Neutrophil (primary cell): ENCODE results near the gene RBMS3.

ENCODE experiments used
- H3K27ac ChIP-seq: fragments of 200-600 bp; sonication (generic); 2 replicates; pipeline ENCODE4 v1.5.1; 2016; ENCODE audit warnings: mild to moderate bottlenecking, moderate library complexity
- H3K27me3 ChIP-seq: fragments of 200-600 bp; sonication (generic); 2 replicates; pipeline ENCODE4 v1.6.0; 2016; ENCODE audit warnings: mild to moderate bottlenecking
- H3K36me3 ChIP-seq: fragments of 200-600 bp; sonication (generic); 2 replicates; pipeline ENCODE4 v1.5.1; 2017
- H3K4me1 ChIP-seq, 2 experiments: fragments of 200-600 bp in 1 of 2; sonication (generic) in 1 of 2; 1 replicate in 1 of 2; 2 replicates in 1 of 2; pipeline versions ENCODE4 v1.5.1 to v1.6.1; 2013 to 2016; ENCODE audit warnings: low read depth in 1 of 2, low read length in 1 of 2, mild to moderate bottlenecking in 1 of 2, moderate library complexity in 1 of 2; ENCODE audit not compliant: control insufficient read depth in 1 of 2, insufficient read depth in 1 of 2
- H3K4me3 ChIP-seq, 2 experiments: fragments of 200-600 bp in 1 of 2; sonication (generic) in 1 of 2; 1 replicate in 1 of 2; 2 replicates in 1 of 2; pipeline ENCODE4 v1.5.1; 2013 to 2016; ENCODE audit warnings: low read depth in 1 of 2, low read length in 1 of 2, mild to moderate bottlenecking in 1 of 2, moderate library complexity in 1 of 2
- H3K9me3 ChIP-seq: fragments of 200-600 bp; sonication (generic); 2 replicates; pipeline ENCODE4 v1.5.1; 2016
- TF ChIP-seq, protein P1 (sequence below): fragments of 200-600 bp; sonication (generic); IDR thresholded peaks from 2 replicates; pipeline ENCODE4 v1.5.1; 2016; ENCODE audit warnings: antibody characterized with exemption

The RBMS3 gene

DNA sequence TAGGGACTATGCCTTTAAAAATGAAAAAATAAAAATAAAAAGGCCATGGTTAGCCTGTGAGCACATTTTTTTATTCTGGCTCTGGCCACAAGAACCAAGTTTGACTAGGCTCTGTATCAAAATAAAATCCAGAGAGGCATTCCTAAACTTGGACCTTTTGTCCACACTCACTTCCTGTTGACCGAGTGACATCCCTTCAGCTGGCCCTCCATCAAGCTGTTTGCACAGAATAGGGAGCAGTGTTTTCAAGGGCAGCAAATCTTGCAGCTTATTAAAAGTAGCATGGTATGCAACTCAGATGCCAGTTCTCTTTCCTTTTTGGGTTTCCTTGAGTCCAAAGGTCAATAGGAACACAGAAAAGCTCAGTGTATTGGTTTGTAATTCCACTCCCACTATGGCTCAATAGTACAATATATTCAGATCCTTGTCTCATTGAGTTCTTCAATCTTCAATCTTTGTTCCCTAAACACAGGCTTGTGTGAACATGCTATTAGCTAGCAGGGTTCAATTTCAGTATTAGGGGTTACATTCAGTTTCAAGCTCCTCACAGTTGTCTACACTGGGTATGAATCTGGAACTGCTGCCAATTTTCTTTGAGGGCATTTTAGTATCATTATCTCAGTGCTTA lies 244.5 kb downstream of the RBMS3 start:
- TF ChIP-seq, protein P1, sequence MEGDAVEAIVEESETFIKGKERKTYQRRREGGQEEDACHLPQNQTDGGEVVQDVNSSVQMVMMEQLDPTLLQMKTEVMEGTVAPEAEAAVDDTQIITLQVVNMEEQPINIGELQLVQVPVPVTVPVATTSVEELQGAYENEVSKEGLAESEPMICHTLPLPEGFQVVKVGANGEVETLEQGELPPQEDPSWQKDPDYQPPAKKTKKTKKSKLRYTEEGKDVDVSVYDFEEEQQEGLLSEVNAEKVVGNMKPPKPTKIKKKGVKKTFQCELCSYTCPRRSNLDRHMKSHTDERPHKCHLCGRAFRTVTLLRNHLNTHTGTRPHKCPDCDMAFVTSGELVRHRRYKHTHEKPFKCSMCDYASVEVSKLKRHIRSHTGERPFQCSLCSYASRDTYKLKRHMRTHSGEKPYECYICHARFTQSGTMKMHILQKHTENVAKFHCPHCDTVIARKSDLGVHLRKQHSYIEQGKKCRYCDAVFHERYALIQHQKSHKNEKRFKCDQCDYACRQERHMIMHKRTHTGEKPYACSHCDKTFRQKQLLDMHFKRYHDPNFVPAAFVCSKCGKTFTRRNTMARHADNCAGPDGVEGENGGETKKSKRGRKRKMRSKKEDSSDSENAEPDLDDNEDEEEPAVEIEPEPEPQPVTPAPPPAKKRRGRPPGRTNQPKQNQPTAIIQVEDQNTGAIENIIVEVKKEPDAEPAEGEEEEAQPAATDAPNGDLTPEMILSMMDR: no peak
- Histone ChIP-seq H3K4me1 (no peaks in the 10 kb centered on the region), H3K4me3 (no peak overlapping the region), H3K9me3 (no peaks in the 10 kb centered on the region), H3K36me3 (no peaks in the 10 kb centered on the region), H3K27me3 (no peaks in the 10 kb centered on the region), H3K27ac (no peak overlapping the region)

GRCh38 chr3:29527246-29527645 lies 246.4 kb downstream of the RBMS3 start:
- Histone ChIP-seq H3K4me1 (no peaks in the 10 kb centered on the region), H3K27me3 (no peaks in the 10 kb centered on the region), H3K4me3 (no peak overlapping the region), H3K36me3 (no peaks in the 10 kb centered on the region), H3K9me3 (no peaks in the 10 kb centered on the region), H3K27ac (no peak overlapping the region)
- TF ChIP-seq, protein P1: no peak

DNA sequence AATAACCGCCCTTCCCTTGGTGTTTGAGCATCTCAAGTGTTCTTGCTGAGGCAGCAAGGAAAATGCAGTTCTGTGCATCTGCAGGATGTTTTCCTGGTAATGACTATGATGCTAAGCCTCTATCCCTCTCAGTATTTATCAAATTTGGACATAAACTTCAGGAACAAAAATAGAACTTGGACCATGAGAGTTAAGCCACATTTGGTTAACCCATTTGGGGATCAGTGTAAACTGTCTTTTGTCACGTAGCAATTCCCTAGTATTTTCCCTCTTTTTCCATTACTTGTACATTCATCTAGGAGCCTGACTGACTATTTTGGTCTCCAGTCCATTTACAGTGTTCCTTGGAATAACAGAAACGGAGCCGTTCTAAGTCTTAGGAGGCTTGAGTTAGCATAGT lies 250.8 kb downstream of the RBMS3 start:
- Histone ChIP-seq H3K9me3 (no peaks in the 10 kb centered on the region), H3K4me3 (no peak overlapping the region), H3K36me3 (no peaks in the 10 kb centered on the region), H3K4me1 (no peaks in the 10 kb centered on the region), H3K27ac (no peak overlapping the region), H3K27me3 (no peaks in the 10 kb centered on the region)
- TF ChIP-seq, protein P1: no peak

DNA sequence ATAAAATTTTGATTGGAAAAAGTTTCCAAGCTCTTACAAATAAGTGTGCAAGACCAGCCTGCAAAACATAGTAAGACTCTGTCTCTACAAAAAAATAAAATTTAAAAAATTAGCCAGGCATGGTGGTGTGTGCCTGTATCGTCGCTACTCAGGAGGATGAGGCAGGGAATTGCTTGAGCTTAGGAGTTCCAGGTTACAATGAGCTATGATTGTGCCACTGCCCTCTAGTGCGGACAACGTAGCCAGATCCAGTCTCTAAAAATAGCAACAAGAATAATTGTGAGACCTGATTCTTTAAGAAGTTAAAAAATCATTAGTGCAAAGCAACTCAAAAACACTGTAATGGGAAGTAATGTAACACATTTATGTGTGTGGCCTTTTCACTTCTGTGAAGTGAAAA lies 251.6 kb downstream of the RBMS3 start:
- H3K9me3 ChIP-seq: no peaks in the 10 kb centered on the region
- no peaks in the 10 kb centered on the region for H3K4me1 ChIP-seq
- TF ChIP-seq, protein P1: no peak
- no peak overlapping the region for H3K4me3 ChIP-seq
- no peak overlapping the region for H3K27ac ChIP-seq
- H3K27me3 ChIP-seq: no peaks in the 10 kb centered on the region
- no peaks in the 10 kb centered on the region for H3K36me3 ChIP-seq

DNA sequence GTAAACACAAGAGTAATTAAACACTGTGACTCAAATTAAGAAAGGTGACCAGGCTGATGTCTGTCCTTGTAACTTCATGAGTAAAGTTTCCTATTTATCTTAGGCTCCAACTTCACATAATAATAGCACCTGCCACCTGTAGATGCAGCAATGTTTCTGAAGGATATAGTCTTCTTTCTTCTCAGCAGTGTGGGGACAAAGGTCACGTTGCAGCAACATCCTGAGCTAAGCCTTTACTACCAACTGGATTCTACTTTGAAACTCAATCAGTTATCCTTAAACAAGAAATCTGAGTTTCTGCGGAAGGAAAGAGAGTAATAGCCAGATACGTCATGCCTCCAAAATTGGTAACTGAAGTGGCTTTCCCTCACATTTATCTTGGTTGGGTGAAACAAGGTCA lies 253.1 kb downstream of the RBMS3 start:
- H3K4me1 ChIP-seq: no peaks in the 10 kb centered on the region
- TF ChIP-seq, protein P1: no peak
- no peak overlapping the region for H3K4me3 ChIP-seq
- no peaks in the 10 kb centered on the region for H3K9me3 ChIP-seq
- no peaks in the 10 kb centered on the region for H3K27me3 ChIP-seq
- H3K27ac ChIP-seq: no peak overlapping the region
- H3K36me3 ChIP-seq: no peaks in the 10 kb centered on the region
